OCI-LY1 (cell line): ENCODE measurements around the gene RPLP2.

ENCODE experiments used
- EZH2 ChIP-seq: fragments of 200-600 bp; sonication (generic), shearing (Covaris generic); IDR thresholded peaks from 2 replicates; pipeline ENCODE4 v1.8.0; 2017; ENCODE audit warnings: borderline replicate concordance, mixed run types, mild to moderate bottlenecking, antibody characterized with exemption, low read length, moderate library complexity, mixed read lengths
- TF ChIP-seq, protein P1 (sequence below): fragments of 200-600 bp; sonication (generic), shearing (Covaris generic); IDR thresholded peaks from 2 replicates; pipeline ENCODE4 v1.5.1; 2017; ENCODE audit warnings: mild to moderate bottlenecking, antibody characterized with exemption, low read length, moderate library complexity, mixed read lengths

DNA sequence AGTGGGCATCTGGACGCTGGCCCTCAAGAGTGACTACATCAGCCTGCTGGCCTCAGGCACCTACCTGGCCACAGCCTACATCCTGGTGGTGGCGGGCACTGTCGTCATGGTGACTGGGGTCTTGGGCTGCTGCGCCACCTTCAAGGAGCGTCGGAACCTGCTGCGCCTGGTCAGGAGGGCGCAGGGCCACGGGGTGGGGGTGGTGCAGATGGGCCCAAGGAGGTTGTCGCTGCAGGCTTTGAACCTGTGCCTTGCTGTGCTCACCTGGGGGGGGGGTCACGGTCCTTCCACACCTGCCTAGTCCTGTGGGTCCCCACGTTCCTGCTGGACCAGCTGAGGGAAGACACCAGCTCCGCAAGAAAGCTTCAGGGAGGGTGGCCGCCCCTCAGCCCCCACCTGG, 26.5 kb downstream of the RPLP2 start:
- TF ChIP-seq, protein P1, sequence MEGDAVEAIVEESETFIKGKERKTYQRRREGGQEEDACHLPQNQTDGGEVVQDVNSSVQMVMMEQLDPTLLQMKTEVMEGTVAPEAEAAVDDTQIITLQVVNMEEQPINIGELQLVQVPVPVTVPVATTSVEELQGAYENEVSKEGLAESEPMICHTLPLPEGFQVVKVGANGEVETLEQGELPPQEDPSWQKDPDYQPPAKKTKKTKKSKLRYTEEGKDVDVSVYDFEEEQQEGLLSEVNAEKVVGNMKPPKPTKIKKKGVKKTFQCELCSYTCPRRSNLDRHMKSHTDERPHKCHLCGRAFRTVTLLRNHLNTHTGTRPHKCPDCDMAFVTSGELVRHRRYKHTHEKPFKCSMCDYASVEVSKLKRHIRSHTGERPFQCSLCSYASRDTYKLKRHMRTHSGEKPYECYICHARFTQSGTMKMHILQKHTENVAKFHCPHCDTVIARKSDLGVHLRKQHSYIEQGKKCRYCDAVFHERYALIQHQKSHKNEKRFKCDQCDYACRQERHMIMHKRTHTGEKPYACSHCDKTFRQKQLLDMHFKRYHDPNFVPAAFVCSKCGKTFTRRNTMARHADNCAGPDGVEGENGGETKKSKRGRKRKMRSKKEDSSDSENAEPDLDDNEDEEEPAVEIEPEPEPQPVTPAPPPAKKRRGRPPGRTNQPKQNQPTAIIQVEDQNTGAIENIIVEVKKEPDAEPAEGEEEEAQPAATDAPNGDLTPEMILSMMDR, result no peak
- no peak for TF ChIP-seq EZH2
